Measurements from ENCODE around the gene DNM3. TPM values are rescaled to one million over a fixed set of nuclear protein-coding genes. Genes with fewer than 3 reads are reported as not detected.

Gene DNM3
- total and polyA plus RNA-seq, 5 donors from 2014 or later: 0.76 to 5.5 (median 1.6) TPM

DNA sequence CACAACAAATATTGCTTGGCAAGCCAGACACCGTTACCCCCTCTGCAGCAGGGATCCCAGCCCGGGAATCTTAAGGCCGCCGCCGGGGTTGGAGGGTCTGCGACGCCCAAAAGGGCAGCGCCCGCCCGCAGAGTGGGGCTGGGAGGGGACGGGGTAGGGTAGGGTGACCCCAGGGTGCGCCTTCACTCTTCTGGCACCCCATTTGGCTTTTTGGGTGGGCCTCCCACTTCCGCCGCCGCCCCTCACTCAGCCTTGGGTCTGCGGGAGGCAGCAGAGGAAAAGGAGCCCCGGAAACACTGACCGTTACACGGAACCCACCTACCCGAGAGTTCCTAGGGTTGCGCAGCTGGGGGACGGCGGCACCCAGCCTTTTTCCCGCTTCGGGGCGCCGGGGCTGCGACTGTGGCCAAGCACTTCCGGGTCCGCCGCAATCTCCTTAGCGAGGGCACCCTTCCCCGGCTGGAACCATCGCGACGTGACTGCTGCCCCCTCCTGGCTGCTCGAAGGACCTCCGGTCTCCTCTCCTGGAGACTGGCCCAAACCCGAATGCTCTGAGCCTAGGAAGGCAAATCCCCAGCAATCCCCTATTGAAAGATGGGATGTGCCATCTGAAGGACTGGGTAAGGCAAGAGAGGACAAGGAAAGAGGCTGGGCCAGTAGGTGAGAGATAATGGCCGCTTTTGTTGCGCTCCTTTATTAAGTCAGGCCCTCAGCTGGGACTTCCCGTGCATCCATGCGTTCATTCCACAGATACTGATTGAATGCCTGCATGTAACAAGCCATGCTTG is 602.6 kb downstream of the DNM3 start, which contains the start of gene PIGC:
PIGC (minus strand) TSS at position 404 of the 788 bp plus-strand sequence. CDS start 1,447 bp downstream, outside the sequence.
- Histone ChIP-seq H3K4me3 (ENCODE audit: low read depth, low read length) (peak within 1 kb of the TSS; percentile 89), H3K27me3 (ENCODE audit: control insufficient read depth, insufficient read depth, low read length) (no peaks in the 10 kb centered on the region), H3K4me1 (ENCODE audit: control insufficient read depth, insufficient read depth, low read length, poor library complexity, severe bottlenecking) (peaks cover 24% of the 10 kb centered on the region), H3K36me3 (ENCODE audit: control insufficient read depth, insufficient read depth, low read length) (peaks cover 9% of the 10 kb centered on the region), H3K9me3 (ENCODE audit: control insufficient read depth in 2 of 2, low read length in 2 of 2) (no peaks in the 10 kb centered on the region), H3K27ac (ENCODE audit: insufficient read depth, low read length, poor library complexity, severe bottlenecking) (peak within 1 kb of the TSS; percentile 81)
- Mint-ChIP-seq H3K27ac (peak within 1 kb of the TSS; percentile 92 to 99 (median 96)), H3K36me3 (peaks cover 20% of the 10 kb centered on the region), H3K4me1 (peaks cover 36 to 61% (median 48%) of the 10 kb centered on the region in 4 donors), H3K27me3 (no peaks in the 10 kb centered on the region), H3K9me3 (peaks cover 0 to 3% (median 0%) of the 10 kb centered on the region in 7 donors), H3K4me3 (peak within 1 kb of the TSS; percentile 89 to 98 (median 97))
- ATAC-seq (ENCODE audit: low read depth in 2 of 2) (peak; percentile 99), DNase-seq (peak; percentile 83 to 92 (median 86))

DNA sequence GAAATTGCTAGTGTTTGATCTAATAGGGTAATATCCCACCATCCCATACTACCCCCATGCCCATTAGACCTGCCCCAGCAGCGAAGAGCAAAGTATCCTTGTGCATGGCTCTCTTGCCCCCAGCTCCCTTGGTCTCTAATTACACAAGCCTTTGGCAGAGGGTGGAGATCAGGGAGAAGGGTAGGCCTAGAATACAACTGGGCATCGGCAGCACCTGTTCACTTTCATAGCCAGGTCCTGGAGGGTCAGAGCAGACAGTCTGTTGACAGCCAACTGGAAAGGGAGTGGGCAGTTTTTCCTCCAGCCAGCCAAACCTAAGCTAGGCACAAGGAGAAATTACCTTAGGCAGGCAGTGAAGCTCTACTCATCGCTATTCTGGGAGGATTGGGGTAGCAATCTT is 605.2 kb downstream of the DNM3 start:
- H3K9me3 Mint-ChIP-seq: no peaks in the 10 kb centered on the region
- no peaks in the 10 kb centered on the region for H3K27me3 ChIP-seq (ENCODE audit: control insufficient read depth, insufficient read depth, low read length)
- peaks cover 28 to 61% (median 42%) of the 10 kb centered on the region in 4 donors for H3K4me1 Mint-ChIP-seq
- H3K27ac ChIP-seq (ENCODE audit: insufficient read depth, low read length, poor library complexity, severe bottlenecking): no peak overlapping the region
- ATAC-seq (ENCODE audit: low read depth in 2 of 2) (no peak), DNase-seq (no peak)
- H3K4me1 ChIP-seq (ENCODE audit: control insufficient read depth, insufficient read depth, low read length, poor library complexity, severe bottlenecking): peaks cover 39% of the 10 kb centered on the region
- peak overlapping the region in 1 of 4 donors; percentile 38 for H3K4me3 Mint-ChIP-seq
- no peaks in the 10 kb centered on the region for H3K27me3 Mint-ChIP-seq
- H3K27ac Mint-ChIP-seq: peak overlapping the region; percentile 20 to 26 (median 20)
- no peak overlapping the region for H3K4me3 ChIP-seq (ENCODE audit: low read depth, low read length)
- H3K36me3 ChIP-seq (ENCODE audit: control insufficient read depth, insufficient read depth, low read length): peaks cover 3% of the 10 kb centered on the region
- peaks cover 10% of the 10 kb centered on the region for H3K36me3 Mint-ChIP-seq
- H3K9me3 ChIP-seq (ENCODE audit: control insufficient read depth in 2 of 2, low read length in 2 of 2): no peaks in the 10 kb centered on the region

DNA sequence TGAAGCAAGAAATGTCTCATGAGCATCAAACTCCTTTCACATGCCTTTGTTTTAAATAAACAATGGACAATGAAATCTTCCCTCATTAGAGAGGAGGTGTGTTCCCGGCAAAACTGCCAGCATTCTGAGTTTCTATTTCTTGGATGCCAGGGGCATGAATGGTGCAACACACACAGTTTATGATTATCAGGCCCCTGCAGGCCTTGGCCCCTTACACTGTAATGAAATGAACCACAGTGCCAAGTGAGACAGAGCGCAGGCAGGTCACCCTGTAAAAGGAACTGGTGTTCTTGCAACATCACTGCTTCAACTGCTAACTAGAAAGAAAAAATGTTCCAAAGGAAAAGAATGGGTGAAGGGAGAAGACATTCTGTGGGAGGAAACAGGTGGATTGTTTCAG is 606.3 kb downstream of the DNM3 start:
- H3K27ac ChIP-seq (ENCODE audit: insufficient read depth, low read length, poor library complexity, severe bottlenecking): no peak overlapping the region

DNA sequence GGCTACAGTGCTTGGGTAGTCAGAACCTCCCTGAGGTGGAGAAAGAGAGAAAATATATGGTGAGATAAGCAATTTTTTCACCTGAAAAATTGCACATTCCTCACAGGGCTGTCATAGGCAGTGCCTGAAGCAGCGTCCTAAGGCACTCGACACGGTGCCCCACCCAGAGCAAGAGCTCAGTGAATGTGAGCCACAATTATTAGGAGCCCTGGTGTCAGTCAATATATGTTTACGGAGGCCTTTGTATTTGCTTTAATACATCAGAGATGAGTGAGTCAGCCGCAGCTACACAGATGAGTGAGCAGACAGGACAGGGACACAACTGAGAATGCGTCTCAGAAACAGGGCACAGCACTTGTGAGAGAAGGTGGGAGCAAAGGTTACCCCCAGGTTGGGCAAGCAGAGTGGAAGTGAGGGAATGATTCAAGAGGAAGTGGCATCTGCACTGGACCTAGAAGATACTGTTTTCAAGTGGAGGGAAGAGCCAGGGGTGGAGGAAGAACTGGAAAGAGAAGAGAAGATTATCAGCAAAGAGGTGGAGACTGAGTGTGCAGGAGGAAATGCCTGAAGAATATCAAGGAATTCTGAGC is 607.8 kb downstream of the DNM3 start:
- no peaks in the 10 kb centered on the region for H3K27me3 Mint-ChIP-seq
- H3K4me3 Mint-ChIP-seq: no peak overlapping the region
- H3K9me3 Mint-ChIP-seq: no peaks in the 10 kb centered on the region
- Histone ChIP-seq H3K27ac (ENCODE audit: insufficient read depth, low read length, poor library complexity, severe bottlenecking) (no peak overlapping the region), H3K27me3 (ENCODE audit: control insufficient read depth, insufficient read depth, low read length) (no peaks in the 10 kb centered on the region), H3K4me3 (ENCODE audit: low read depth, low read length) (no peak overlapping the region), H3K9me3 (ENCODE audit: control insufficient read depth in 2 of 2, low read length in 2 of 2) (no peaks in the 10 kb centered on the region), H3K36me3 (ENCODE audit: control insufficient read depth, insufficient read depth, low read length) (no peaks in the 10 kb centered on the region), H3K4me1 (ENCODE audit: control insufficient read depth, insufficient read depth, low read length, poor library complexity, severe bottlenecking) (peaks cover 20% of the 10 kb centered on the region)
- ATAC-seq (ENCODE audit: low read depth in 2 of 2) (no peak), DNase-seq (peak in 1 of 3 donors; percentile 35)
- H3K4me1 Mint-ChIP-seq: peaks cover 14 to 38% (median 23%) of the 10 kb centered on the region in 4 donors
- H3K27ac Mint-ChIP-seq: peak overlapping the region in 1 of 3 donors; percentile 52
- H3K36me3 Mint-ChIP-seq: no peaks in the 10 kb centered on the region

More for the DNA sequence above, 606.3 kb downstream of the DNM3 start:
- Mint-ChIP-seq H3K4me3 (no peak overlapping the region), H3K36me3 (no peaks in the 10 kb centered on the region), H3K27me3 (no peaks in the 10 kb centered on the region), H3K27ac (no peak overlapping the region), H3K4me1 (peaks cover 20 to 50% (median 31%) of the 10 kb centered on the region in 4 donors), H3K9me3 (no peaks in the 10 kb centered on the region)
- ATAC-seq (ENCODE audit: low read depth in 2 of 2) (no peak), DNase-seq (no peak)
- peaks cover 28% of the 10 kb centered on the region for H3K4me1 ChIP-seq (ENCODE audit: control insufficient read depth, insufficient read depth, low read length, poor library complexity, severe bottlenecking)
- no peaks in the 10 kb centered on the region for H3K9me3 ChIP-seq (ENCODE audit: control insufficient read depth in 2 of 2, low read length in 2 of 2)
- H3K27me3 ChIP-seq (ENCODE audit: control insufficient read depth, insufficient read depth, low read length): no peaks in the 10 kb centered on the region
- H3K4me3 ChIP-seq (ENCODE audit: low read depth, low read length): no peak overlapping the region
- H3K36me3 ChIP-seq (ENCODE audit: control insufficient read depth, insufficient read depth, low read length): no peaks in the 10 kb centered on the region

DNA sequence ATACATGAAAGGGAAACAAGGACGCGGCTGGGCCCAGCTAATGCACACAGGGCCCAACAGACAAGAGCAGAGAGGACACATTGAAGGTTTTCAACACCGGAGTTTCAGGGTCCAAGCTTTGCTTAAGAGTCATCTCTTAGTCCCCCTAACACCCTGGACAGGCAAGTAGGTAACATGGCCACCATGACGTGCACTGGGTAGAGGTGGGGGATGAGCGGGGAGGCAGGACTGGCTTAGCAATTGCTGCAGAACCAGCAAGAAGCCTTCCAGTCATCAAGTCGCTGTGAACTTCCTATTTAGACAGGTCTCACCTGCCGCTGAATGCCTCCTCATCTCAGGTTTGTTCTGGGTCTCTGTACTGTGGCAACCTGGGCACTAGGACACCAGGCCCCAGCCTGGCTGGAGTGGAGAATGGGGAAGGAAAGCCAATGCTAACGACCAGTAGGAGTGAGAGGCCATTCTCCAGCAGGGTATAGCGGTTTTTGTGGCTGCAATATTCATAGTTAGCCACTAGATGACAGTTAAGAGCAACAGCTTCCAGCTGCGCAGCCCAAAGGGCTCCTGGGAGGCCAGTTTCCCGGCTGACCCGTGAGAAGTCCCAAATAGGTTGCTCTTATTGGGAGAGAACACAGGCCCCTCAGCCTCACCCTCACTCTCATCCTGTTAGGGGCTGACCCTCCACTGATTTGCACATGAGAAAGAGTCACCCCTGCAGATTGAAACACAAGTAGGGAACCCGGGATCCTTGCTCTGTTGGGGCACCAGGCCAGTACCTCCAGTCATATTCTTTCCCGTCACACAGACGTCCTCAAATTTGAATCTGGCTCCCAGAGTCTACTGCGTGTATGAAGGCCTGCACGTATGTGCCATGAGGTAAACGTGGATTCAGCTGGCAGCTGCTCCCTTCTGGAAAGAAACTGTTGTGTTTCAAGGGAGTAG is 608.6 kb downstream of the DNM3 start:
- Histone ChIP-seq H3K4me3 (ENCODE audit: low read depth, low read length) (peak overlapping the region; percentile 33), H3K4me1 (ENCODE audit: control insufficient read depth, insufficient read depth, low read length, poor library complexity, severe bottlenecking) (peaks cover 15% of the 10 kb centered on the region), H3K27ac (ENCODE audit: insufficient read depth, low read length, poor library complexity, severe bottlenecking) (no peak overlapping the region), H3K27me3 (ENCODE audit: control insufficient read depth, insufficient read depth, low read length) (no peaks in the 10 kb centered on the region), H3K9me3 (ENCODE audit: control insufficient read depth in 2 of 2, low read length in 2 of 2) (no peaks in the 10 kb centered on the region), H3K36me3 (ENCODE audit: control insufficient read depth, insufficient read depth, low read length) (no peaks in the 10 kb centered on the region)
- Mint-ChIP-seq H3K27ac (peak overlapping the region in 2 of 3 donors; percentile 61 to 62), H3K4me3 (peak overlapping the region in 1 of 4 donors; percentile 46), H3K36me3 (no peaks in the 10 kb centered on the region), H3K27me3 (no peaks in the 10 kb centered on the region), H3K4me1 (peaks cover 11 to 32% (median 19%) of the 10 kb centered on the region in 4 donors), H3K9me3 (no peaks in the 10 kb centered on the region)
- ATAC-seq (ENCODE audit: low read depth in 2 of 2) (peak; percentile 68 to 75), DNase-seq (peak in 2 of 3 donors; percentile 28 to 63)

DNA sequence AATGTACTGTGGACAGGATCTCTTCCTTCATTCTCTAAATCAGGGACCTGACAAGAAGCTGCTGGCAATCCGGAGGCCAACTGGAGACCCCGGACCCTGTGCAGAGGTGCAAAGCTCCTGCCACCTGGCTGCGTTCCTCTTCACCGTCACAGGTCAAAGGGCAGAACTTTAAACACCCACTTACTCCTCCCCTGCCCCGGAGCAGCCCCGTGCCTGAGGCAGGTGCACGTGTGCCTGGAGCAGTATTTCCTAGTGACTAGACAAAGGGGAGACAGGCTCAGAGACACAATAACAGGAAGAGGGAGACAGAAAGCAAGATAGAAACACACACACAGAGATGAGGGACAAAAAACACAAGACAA is 609.2 kb downstream of the DNM3 start:
- Mint-ChIP-seq H3K27ac (peak overlapping the region in 1 of 3 donors; percentile 61), H3K27me3 (no peaks in the 10 kb centered on the region), H3K4me1 (peaks cover 11 to 26% (median 19%) of the 10 kb centered on the region in 4 donors), H3K36me3 (no peaks in the 10 kb centered on the region), H3K9me3 (no peaks in the 10 kb centered on the region), H3K4me3 (no peak overlapping the region)
- H3K4me1 ChIP-seq (ENCODE audit: control insufficient read depth, insufficient read depth, low read length, poor library complexity, severe bottlenecking): peaks cover 15% of the 10 kb centered on the region
- ATAC-seq (ENCODE audit: low read depth in 2 of 2) (no peak), DNase-seq (peak in 1 of 3 donors; percentile 78)
- H3K36me3 ChIP-seq (ENCODE audit: control insufficient read depth, insufficient read depth, low read length): no peaks in the 10 kb centered on the region
- H3K4me3 ChIP-seq (ENCODE audit: low read depth, low read length): no peak overlapping the region
- H3K27ac ChIP-seq (ENCODE audit: insufficient read depth, low read length, poor library complexity, severe bottlenecking): peak overlapping the region; percentile 27
- no peaks in the 10 kb centered on the region for H3K27me3 ChIP-seq (ENCODE audit: control insufficient read depth, insufficient read depth, low read length)
- no peaks in the 10 kb centered on the region for H3K9me3 ChIP-seq (ENCODE audit: control insufficient read depth in 2 of 2, low read length in 2 of 2)

DNA sequence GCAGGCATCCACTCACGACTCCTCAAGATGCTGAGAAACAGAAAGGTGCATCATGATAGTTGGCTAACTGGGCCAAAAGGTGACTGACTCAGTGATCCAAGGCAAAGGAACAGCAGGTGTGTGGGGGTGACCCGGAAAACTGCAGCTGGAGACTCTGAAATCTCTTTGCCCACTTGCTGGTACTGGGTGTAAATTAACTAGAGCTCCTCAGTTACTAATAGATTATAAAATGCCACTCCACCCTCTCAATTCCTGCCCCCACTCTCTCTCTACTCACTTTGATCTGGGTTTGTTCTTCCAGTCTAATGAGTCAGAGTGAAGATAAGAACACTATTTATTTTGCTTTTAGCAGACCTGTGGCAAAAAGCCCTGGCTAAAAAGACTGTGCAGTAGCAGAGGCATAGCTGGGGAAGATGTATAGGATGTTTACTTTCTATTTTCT is 609.7 kb downstream of the DNM3 start:
- Histone ChIP-seq H3K27me3 (ENCODE audit: control insufficient read depth, insufficient read depth, low read length) (no peaks in the 10 kb centered on the region), H3K4me1 (ENCODE audit: control insufficient read depth, insufficient read depth, low read length, poor library complexity, severe bottlenecking) (peaks cover 15% of the 10 kb centered on the region), H3K9me3 (ENCODE audit: control insufficient read depth in 2 of 2, low read length in 2 of 2) (no peaks in the 10 kb centered on the region), H3K4me3 (ENCODE audit: low read depth, low read length) (no peak overlapping the region), H3K36me3 (ENCODE audit: control insufficient read depth, insufficient read depth, low read length) (no peaks in the 10 kb centered on the region), H3K27ac (ENCODE audit: insufficient read depth, low read length, poor library complexity, severe bottlenecking) (peak overlapping the region; percentile 27)
- peak in 1 of 3 donors; percentile 63 for DNase-seq
- peaks cover 11 to 26% (median 18%) of the 10 kb centered on the region in 4 donors for H3K4me1 Mint-ChIP-seq
- no peak overlapping the region for H3K4me3 Mint-ChIP-seq
- H3K27ac Mint-ChIP-seq: peak overlapping the region in 2 of 3 donors; percentile 21 to 61
- H3K27me3 Mint-ChIP-seq: no peaks in the 10 kb centered on the region
- no peaks in the 10 kb centered on the region for H3K9me3 Mint-ChIP-seq
- ATAC-seq (ENCODE audit: low read depth in 2 of 2): peak; percentile 46 to 60
- H3K36me3 Mint-ChIP-seq: no peaks in the 10 kb centered on the region
